ENCODE results near the gene SYNJ2. TPM values are rescaled to one million over a fixed set of nuclear protein-coding genes. Genes with fewer than 3 reads are reported as not detected.
"Not testable (repeated sequence)": the region's sequence is repeated elsewhere in the genome, so short reads cannot be mapped to it uniquely, and the experiment has no call there.

SYNJ2 gene
- polyA plus RNA-seq, 1 donor from 2014 or later, result 0.12 TPM

DNA sequence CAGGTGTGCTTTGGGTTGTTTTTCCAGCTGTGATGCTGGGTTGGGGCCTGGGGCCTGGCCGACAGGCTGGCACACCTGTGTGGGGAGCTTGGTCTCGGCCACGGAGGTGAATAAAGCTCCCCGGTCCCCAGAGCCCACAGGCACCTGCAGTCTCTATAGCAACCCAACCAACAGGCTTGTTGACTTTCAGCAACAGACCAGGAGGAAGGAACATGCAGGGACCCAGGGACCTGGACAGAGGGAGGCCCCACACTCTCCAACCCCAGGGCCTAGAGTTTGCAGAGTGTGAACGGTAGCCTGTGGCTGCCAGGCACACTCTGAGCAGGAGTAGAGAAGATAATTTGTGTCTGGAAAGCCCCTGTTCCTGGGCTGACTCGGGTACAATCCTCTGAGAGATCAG is 14.6 kb upstream of the SYNJ2 start:
- TF ChIP-seq, protein P1, sequence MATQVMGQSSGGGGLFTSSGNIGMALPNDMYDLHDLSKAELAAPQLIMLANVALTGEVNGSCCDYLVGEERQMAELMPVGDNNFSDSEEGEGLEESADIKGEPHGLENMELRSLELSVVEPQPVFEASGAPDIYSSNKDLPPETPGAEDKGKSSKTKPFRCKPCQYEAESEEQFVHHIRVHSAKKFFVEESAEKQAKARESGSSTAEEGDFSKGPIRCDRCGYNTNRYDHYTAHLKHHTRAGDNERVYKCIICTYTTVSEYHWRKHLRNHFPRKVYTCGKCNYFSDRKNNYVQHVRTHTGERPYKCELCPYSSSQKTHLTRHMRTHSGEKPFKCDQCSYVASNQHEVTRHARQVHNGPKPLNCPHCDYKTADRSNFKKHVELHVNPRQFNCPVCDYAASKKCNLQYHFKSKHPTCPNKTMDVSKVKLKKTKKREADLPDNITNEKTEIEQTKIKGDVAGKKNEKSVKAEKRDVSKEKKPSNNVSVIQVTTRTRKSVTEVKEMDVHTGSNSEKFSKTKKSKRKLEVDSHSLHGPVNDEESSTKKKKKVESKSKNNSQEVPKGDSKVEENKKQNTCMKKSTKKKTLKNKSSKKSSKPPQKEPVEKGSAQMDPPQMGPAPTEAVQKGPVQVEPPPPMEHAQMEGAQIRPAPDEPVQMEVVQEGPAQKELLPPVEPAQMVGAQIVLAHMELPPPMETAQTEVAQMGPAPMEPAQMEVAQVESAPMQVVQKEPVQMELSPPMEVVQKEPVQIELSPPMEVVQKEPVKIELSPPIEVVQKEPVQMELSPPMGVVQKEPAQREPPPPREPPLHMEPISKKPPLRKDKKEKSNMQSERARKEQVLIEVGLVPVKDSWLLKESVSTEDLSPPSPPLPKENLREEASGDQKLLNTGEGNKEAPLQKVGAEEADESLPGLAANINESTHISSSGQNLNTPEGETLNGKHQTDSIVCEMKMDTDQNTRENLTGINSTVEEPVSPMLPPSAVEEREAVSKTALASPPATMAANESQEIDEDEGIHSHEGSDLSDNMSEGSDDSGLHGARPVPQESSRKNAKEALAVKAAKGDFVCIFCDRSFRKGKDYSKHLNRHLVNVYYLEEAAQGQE (IDR thresholded peaks at IDR 0.05; ENCODE audit: borderline replicate concordance), result no peak
- TF ChIP-seq EZH2 (IDR thresholded peaks at IDR 0.05; ENCODE audit: borderline replicate concordance, insufficient read depth, low read length, poor library complexity, severe bottlenecking) (no peak), RAD21 (conservative IDR thresholded peaks at IDR 0.05) (no peak), MXI1 (conservative IDR thresholded peaks at IDR 0.05; ENCODE audit: poor library complexity, severe bottlenecking) (no peak), EP300 (conservative IDR thresholded peaks at IDR 0.05; ENCODE audit: poor library complexity, severe bottlenecking) (no peak), TAF1 (IDR thresholded peaks at IDR 0.05; ENCODE audit: low read depth) (no peak)
- Histone ChIP-seq H3K27ac (ENCODE audit: low read length) (no peak overlapping the region), H3K27me3 (ENCODE audit: insufficient read depth, low read depth, low read length) (no peaks in the 10 kb centered on the region), H3K79me2 (replicated peaks; ENCODE audit: insufficient read depth, low read length) (no peaks in the 10 kb centered on the region), H3K9ac (ENCODE audit: low read length) (no peak overlapping the region), H2AFZ (ENCODE audit: low read depth, low read length) (no peak overlapping the region), H3K4me3 (ENCODE audit: low read length) (no peak overlapping the region), H3K4me2 (ENCODE audit: low read length) (no peak overlapping the region), H3K9me3 (ENCODE audit: low read length) (no peaks in the 10 kb centered on the region), H3K9me2 (ENCODE audit: insufficient read depth, low read length) (no peaks in the 10 kb centered on the region), H4K20me1 (ENCODE audit: insufficient read depth) (no peaks in the 10 kb centered on the region), H3K36me3 (ENCODE audit: insufficient read depth, low read length) (no peaks in the 10 kb centered on the region), H3F3A (ENCODE audit: insufficient read depth, low read length, poor library complexity, severe bottlenecking) (no peaks in the 10 kb centered on the region)

DNA sequence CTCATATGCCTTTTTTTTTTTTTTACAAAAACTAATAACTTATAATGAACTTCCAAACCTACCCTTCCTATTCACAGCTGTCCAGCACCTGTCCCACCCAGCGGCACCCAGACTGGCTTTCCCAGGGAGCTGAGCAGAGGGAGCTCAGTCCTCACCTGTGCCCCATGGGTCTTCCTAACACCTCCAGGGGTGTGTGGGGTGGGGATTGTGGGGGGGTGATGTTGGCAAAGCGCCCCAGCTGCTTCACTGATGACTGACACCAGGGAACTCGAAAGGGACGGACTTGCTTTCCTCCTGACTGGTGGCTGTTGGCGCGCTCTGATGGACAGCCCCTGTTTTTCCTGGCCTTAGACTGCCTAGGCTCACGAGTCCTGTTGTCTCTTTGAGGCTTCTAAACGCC is 14.2 kb upstream of the SYNJ2 start:
- Histone ChIP-seq H3F3A (ENCODE audit: insufficient read depth, low read length, poor library complexity, severe bottlenecking) (no peaks in the 10 kb centered on the region), H3K9ac (ENCODE audit: low read length) (no peak overlapping the region), H3K9me3 (ENCODE audit: low read length) (no peaks in the 10 kb centered on the region), H4K20me1 (ENCODE audit: insufficient read depth) (no peaks in the 10 kb centered on the region), H3K27me3 (ENCODE audit: insufficient read depth, low read depth, low read length) (no peaks in the 10 kb centered on the region), H2AFZ (ENCODE audit: low read depth, low read length) (no peak overlapping the region), H3K36me3 (ENCODE audit: insufficient read depth, low read length) (no peaks in the 10 kb centered on the region), H3K4me2 (ENCODE audit: low read length) (no peak overlapping the region), H3K4me3 (ENCODE audit: low read length) (no peak overlapping the region), H3K9me2 (ENCODE audit: insufficient read depth, low read length) (no peaks in the 10 kb centered on the region), H3K27ac (ENCODE audit: low read length) (no peak overlapping the region), H3K79me2 (replicated peaks; ENCODE audit: insufficient read depth, low read length) (no peaks in the 10 kb centered on the region)
- TF ChIP-seq SMC3 (conservative IDR thresholded peaks at IDR 0.05; ENCODE audit: poor library complexity) (no peak), EP300 (conservative IDR thresholded peaks at IDR 0.05; ENCODE audit: poor library complexity, severe bottlenecking) (no peak)

DNA sequence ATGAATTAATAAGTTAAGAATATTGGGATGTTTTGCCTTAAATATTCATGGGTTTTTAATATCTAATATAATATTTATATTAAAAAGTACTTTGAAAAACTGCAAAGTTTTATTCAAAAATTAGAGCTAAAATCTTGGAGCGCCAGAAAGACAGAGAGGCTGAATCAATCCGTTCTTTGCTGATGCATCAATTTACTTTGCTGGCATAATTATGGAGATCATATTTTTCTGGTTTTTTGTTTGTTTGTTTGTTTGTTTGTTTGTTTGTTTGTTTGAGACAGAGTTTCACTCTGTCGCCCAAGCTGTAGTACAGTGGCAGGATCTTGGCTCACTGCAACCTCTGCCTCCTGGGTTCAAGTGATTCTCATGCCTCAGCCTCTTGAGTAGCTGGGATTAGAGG is 9.5 kb upstream of the SYNJ2 start:
- H3K27ac ChIP-seq (ENCODE audit: low read length); H3K4me2 ChIP-seq (ENCODE audit: low read length); H3K9ac ChIP-seq (ENCODE audit: low read length); H3K27me3 ChIP-seq (ENCODE audit: insufficient read depth, low read depth, low read length); H3K9me2 ChIP-seq (ENCODE audit: insufficient read depth, low read length); H3K9me3 ChIP-seq (ENCODE audit: low read length); H3K79me2 ChIP-seq (replicated peaks; ENCODE audit: insufficient read depth, low read length); H3K4me3 ChIP-seq (ENCODE audit: low read length); H3K36me3 ChIP-seq (ENCODE audit: insufficient read depth, low read length); H4K20me1 ChIP-seq (ENCODE audit: insufficient read depth); H2AFZ ChIP-seq (ENCODE audit: low read depth, low read length); H3F3A ChIP-seq (ENCODE audit: insufficient read depth, low read length, poor library complexity, severe bottlenecking): not testable (repeated sequence)

All from neural cell (in vitro differentiated cells).